GM18511 (cell line): ENCODE data around the gene TOM1.
"Not testable (repeated sequence)": the region's sequence is repeated elsewhere in the genome, so short reads cannot be mapped to it uniquely, and the experiment has no call there.

Source experiments
- ATAC-seq: cut with Tn5 transposase; IDR thresholded peaks from one replicate; pipeline ENCODE4 v1.9.1; 2021; ENCODE audit warnings: mild to moderate bottlenecking, moderate library complexity; ENCODE audit not compliant: unreplicated experiment

Gene TOM1

DNA sequence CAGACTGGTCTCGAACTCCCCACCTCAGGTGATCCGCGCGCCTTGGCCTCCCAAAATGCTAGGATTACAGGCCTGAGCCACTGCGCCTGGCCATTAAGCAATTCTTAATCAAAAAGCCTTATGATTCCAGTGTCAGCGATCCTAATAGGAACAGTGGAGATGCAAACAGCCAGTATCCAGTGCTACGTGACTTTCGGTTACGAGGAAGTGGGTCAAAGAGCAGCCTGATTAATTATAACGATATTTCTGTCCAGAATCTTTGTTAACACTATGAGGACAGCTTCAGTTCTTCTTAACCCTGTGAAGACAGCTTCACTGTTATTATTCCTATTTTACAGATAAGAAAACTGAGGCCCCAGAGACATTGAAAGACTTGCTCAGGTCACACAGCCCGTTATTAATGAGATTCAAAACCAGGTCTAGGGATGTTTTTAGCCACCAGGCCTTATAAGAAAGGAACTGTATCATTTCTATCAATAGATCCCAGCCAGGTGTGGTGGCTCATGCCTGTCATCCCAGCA lies 63.9 kb downstream of the TOM1 start:
- no peak for ATAC-seq

DNA sequence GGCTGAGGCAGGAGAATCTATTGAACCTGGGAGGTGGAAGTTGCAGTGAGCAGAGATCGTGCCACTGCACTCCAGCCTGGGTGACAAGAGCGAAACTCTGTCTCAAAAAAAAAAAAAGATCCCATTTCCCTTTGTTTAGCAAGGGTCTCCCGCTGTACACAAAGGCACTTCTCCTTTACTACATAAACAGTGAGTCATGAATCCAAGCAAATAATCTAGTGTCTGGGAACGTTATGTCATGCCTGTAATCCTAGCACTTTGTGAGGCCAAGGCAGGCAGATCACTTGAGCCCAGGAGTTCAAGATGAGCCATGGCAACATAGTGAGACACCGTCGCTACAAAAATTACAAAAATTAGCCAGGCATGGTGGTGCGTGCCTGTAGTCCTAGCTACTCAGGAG lies 64.5 kb downstream of the TOM1 start:
- not testable (repeated sequence) for ATAC-seq

GRCh38 chr22:35367331-35367886 lies 67.7 kb downstream of the TOM1 start:
- no peak for ATAC-seq

DNA sequence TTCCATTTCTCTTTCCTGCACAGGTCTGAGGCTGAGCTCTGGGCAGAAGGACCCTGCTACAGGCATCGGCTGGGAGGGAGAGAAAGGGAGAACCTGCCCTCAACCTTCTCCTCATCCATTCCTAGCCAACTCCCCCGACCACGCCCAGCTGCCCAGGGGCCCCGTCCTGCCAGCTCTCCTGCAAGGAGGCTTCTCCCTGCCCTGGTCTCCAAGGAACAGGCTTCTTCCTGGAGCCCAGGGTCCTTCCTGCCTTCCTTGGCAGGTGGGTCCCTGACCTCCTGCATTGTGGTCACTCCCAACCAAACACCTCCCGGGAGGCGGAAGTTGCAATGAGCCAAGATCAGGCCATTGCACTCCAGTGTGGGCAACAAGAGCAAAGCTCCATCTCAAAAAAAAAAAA lies 68.7 kb downstream of the TOM1 start:
- ATAC-seq, result no peak

DNA sequence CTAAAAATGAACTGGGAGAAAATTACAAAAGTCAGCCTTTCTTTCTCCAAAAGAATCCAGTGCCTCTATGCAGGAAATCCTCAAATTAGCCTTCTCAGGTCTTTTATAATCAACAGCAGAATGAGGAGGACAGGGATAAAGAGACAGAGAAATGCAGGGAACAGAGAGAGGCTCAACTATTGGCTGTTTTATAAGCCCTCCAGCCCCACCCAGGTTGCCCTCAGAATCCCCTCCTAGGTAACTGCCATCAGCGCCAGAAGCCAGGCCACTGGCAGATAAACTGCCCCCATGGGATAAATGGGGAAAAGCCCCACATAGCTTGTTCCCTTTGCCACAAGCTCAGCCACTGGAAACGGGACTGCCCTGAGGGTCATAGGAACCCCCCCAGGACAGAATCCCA lies 70.3 kb downstream of the TOM1 start:
- no peak for ATAC-seq

- no peak for ATAC-seq
Observed at GRCh38 chr22:35373781-35374180, 74.1 kb downstream of the TOM1 start.

DNA sequence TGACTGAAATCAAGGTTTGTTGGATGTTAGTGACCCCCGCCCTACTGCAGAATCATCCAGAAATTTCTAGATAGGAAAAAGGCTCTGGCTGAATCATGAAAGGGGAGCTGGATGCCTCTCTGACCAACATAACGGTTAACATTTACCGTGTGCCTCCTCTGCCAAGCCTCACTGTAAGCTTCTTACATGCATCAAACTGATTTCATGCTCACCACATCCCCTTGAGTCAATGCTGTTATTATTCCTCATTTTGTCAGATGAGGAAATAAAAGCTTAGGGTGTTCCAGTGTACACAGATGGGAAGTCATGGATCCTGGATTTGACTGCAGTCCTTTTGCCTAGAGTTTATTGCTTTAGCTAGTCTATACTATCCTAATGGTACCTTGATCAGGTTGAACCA lies 75.3 kb downstream of the TOM1 start:
- no peak for ATAC-seq

DNA sequence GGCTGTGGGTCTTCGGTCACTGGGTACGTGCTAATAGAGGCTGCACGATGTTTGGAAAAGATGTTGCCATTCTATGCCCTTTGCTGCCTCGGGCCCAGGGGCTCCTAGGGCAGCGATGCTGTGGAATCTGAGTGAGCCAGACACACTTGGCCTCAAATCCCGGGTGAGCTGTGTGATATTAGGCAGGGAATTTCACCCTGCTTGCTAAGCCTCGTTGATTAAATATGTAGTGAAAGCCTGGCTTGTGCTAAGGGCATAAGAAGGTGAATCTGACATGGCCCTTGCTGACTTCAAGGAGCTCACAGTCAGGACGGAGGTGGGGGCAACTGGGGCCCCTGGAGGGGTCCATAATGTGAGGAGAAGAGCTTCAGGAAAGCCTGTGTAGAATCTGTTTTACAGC lies 75.8 kb downstream of the TOM1 start:
- no peak for ATAC-seq

- ATAC-seq, result peak; percentile 64
Observed at GRCh38 chr22:35376728-35377472, 77.2 kb downstream of the TOM1 start.

GRCh38 chr22:35377735-35378134 lies 78.0 kb downstream of the TOM1 start:
- no peak for ATAC-seq

DNA sequence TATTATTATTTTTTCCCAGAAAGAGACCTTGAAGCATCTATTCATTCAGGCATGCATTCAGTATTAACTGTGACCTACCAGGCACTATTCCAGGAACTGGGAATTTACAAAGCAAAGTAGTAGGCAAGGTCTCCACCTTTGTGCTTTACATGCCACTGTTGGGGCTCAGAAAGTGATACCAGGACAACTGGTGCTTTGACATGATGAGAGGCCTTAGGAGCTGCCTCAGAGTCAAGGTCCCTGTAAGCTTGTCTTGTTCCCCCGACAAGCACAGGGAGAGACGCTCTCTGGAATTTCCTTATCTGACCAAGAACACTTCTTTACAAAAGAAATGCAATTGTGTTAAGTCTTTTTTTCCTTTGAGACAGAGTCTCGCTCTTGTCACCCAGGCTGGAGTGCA lies 78.9 kb downstream of the TOM1 start:
- ATAC-seq, result no peak

- no peak for ATAC-seq
Observed at GRCh38 chr22:35379146-35379993, 79.7 kb downstream of the TOM1 start.

DNA sequence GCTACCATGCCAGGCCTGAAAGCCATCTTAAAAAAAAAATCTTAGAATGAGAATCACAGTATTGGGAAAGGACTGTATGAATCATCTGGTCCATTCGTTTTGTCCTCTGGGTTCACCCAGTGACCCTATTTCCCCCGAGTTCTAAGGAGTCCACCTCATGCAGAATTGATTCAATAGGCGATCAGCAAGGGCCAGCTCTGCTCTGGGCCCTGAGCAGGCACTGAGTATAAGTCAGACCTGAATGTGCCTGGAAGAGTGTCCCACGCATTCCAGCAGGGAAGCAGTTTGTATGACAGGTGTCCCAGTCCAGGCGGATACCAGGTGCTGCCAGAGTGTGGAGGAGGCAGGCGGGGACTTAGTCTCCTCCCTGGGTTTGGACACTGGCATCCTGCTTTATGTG lies 80.3 kb downstream of the TOM1 start:
- no peak for ATAC-seq

GRCh38 chr22:35380537-35381423 lies 81.1 kb downstream of the TOM1 start, which contains the start of gene HMOX1:
HMOX1 (plus strand) TSS chr22:35381096; CDS start chr22:35381174, 78 bp downstream.
- ATAC-seq, result peak; percentile 72

DNA sequence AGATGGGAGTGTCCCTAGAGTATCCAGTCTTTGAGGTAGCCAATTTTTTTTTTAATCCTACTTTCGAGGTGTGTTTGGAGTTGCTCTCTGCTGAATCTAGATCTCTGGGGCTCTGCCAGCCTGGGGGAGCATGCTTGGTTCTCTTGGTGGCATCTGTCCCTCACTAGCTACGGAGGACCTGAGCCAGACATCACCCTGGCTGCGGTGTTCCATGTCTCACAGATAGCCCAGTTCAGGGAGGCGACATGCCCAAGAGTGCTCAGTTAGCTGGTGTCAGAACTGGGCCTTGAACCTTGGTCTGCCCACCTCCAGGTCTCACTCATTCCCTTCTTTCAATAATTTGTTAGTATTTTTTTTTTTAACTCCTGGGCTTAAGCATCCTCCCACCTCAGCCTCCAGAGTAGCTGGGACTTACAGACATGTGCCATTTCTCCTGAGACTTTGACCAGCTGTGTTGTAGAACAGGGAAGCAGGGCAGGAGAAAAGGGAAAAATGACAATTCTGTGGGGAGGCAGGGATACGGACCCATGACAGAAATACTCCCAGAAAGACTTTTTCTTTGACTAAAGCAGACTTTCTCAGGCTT lies 81.8 kb downstream of the TOM1 start:
- ATAC-seq, result no peak

DNA sequence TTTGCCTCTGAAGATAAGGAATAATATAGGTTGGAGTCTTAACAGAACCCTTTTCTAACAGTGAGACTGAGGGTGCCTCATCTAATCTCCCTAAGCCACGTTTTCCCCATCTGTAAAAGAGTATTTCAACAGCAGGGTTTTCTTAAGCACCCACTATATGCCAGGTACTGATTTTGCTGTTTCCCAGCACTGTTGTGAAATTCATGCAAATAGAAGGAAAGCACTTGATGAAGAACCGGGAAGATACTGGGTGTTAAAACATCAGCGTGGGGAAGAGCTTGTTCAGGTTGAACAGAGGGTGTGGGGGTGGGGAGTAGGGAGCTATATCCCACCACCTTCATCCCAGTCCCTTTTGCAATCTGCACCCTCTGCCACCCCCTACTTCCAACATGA lies 84.0 kb downstream of the TOM1 start:
- ATAC-seq, result no peak

- no peak for ATAC-seq
Observed at GRCh38 chr22:35384527-35384926, 84.8 kb downstream of the TOM1 start.

- ATAC-seq, result no peak
Observed at GRCh38 chr22:35384975-35385588, 85.4 kb downstream of the TOM1 start.

DNA sequence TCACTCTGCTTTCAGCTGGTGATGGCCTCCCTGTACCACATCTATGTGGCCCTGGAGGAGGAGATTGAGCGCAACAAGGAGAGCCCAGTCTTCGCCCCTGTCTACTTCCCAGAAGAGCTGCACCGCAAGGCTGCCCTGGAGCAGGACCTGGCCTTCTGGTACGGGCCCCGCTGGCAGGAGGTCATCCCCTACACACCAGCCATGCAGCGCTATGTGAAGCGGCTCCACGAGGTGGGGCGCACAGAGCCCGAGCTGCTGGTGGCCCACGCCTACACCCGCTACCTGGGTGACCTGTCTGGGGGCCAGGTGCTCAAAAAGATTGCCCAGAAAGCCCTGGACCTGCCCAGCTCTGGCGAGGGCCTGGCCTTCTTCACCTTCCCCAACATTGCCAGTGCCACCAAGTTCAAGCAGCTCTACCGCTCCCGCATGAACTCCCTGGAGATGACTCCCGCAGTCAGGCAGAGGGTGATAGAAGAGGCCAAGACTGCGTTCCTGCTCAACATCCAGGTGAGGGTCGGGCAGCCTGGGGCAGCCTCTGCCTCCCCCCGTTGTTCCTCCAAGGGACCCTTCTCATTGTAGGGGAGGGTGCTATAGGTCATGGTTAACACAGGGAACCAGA lies 87.1 kb downstream of the TOM1 start:
- no peak for ATAC-seq
